Measurements from ENCODE around the gene ABLIM3.

DNA sequence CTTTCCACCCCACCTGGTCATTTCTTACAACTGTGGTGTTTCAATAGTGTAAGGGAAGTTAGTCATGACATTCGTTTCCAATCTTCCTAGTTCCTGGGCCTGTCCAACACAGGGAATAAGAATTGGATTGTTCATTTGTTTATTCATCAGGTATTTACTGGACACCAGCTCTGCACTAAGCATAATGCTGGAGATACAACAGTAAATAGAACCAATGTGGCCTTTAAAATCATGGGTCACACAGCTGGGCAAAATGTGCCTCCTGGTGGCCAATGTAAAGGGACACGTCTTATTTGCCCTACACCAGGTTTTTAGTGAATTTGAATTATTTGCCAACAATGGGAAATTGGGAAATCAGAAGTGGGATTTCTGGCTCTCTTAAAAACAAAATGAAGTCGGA lies 10.4 kb downstream of the ABLIM3 start:
- TF ChIP-seq TAF1 (IDR thresholded peaks at IDR 0.05; ENCODE audit: low read depth) (no peak), RAD21 (conservative IDR thresholded peaks at IDR 0.05) (no peak), CTCF (IDR thresholded peaks at IDR 0.05; ENCODE audit: poor library complexity, severe bottlenecking) (no peak)
- TF ChIP-seq, protein P1, sequence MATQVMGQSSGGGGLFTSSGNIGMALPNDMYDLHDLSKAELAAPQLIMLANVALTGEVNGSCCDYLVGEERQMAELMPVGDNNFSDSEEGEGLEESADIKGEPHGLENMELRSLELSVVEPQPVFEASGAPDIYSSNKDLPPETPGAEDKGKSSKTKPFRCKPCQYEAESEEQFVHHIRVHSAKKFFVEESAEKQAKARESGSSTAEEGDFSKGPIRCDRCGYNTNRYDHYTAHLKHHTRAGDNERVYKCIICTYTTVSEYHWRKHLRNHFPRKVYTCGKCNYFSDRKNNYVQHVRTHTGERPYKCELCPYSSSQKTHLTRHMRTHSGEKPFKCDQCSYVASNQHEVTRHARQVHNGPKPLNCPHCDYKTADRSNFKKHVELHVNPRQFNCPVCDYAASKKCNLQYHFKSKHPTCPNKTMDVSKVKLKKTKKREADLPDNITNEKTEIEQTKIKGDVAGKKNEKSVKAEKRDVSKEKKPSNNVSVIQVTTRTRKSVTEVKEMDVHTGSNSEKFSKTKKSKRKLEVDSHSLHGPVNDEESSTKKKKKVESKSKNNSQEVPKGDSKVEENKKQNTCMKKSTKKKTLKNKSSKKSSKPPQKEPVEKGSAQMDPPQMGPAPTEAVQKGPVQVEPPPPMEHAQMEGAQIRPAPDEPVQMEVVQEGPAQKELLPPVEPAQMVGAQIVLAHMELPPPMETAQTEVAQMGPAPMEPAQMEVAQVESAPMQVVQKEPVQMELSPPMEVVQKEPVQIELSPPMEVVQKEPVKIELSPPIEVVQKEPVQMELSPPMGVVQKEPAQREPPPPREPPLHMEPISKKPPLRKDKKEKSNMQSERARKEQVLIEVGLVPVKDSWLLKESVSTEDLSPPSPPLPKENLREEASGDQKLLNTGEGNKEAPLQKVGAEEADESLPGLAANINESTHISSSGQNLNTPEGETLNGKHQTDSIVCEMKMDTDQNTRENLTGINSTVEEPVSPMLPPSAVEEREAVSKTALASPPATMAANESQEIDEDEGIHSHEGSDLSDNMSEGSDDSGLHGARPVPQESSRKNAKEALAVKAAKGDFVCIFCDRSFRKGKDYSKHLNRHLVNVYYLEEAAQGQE (IDR thresholded peaks at IDR 0.05; ENCODE audit: borderline replicate concordance), result no peak
